RKO (cell line): ENCODE measurements around the gene AJM1.
"Not testable (repeated sequence)": the region's sequence is repeated elsewhere in the genome, so short reads cannot be mapped to it uniquely, and the experiment has no call there.

Source experiments
- DNase-seq: peaks from one replicate; pipeline ENCODE4 v3.0.0-alpha.2; 2016; ENCODE audit warnings: low spot score

The AJM1 gene

GRCh38 chr9:136880651-136881050, 38.4 kb downstream of the AJM1 start:
- DNase-seq, result no peak

- no peak for DNase-seq
Measured at GRCh38 chr9:136881691-136882108, 39.4 kb downstream of the AJM1 start.

- peak; percentile 92 for DNase-seq
Measured at GRCh38 chr9:136882109-136882946, 40.0 kb downstream of the AJM1 start.

GRCh38 chr9:136882947-136883283, 40.6 kb downstream of the AJM1 start:
- DNase-seq, result not testable (repeated sequence)

- not testable (repeated sequence) for DNase-seq
Measured at GRCh38 chr9:136883670-136884069, 41.4 kb downstream of the AJM1 start.

GRCh38 chr9:136885950-136886578, 43.8 kb downstream of the AJM1 start, which contains the start of gene TRAF2:
Gene TRAF2, plus strand, starts transcription at chr9:136886516. Its CDS starts 12,225 bp downstream, at chr9:136898741.
- peak; percentile 100 for DNase-seq

GRCh38 chr9:136886610-136887597, 44.6 kb downstream of the AJM1 start:
- peak; percentile 63 for DNase-seq

- no peak for DNase-seq
Measured at GRCh38 chr9:136888454-136888853, 46.2 kb downstream of the AJM1 start.

GRCh38 chr9:136889858-136890257, 47.6 kb downstream of the AJM1 start:
- DNase-seq, result no peak

GRCh38 chr9:136890661-136891060, 48.4 kb downstream of the AJM1 start:
- DNase-seq, result no peak
